Stimulated activated naive B cell treated with anti-CD40 and anti-IgM and Interleukin-4, amounts not matched to agents 10 μg/mL and 1 μg/mL and 100 μg/mL, for 72 hours (primary cell): ENCODE results near the gene TNFRSF1A.
A peak's percentile ranks its signal among the peaks of the same experiment; 100 is the strongest.
"Not testable (repeated sequence)": the region's sequence is repeated elsewhere in the genome, so short reads cannot be mapped to it uniquely, and the experiment has no call there.

Source experiments
- ATAC-seq, 2 donors: fragments of 150-1000 bp; cut with Tn5 transposase; replicated peaks; 2 replicates each; pipeline ENCODE4 v1.10.0; 2021; ENCODE audit warnings: moderate library complexity in 1 of 2
- DNase-seq: peaks from one replicate; pipeline ENCODE4 v3.0.0; 2021
- H3K27ac Mint-ChIP-seq: one replicate; pipeline ENCODE4 v1.8.0; 2022; ENCODE audit warnings: mild to moderate bottlenecking, mixed read lengths
- H3K27me3 Mint-ChIP-seq, 2 donors: one replicate each; pipeline ENCODE4 v1.8.0; 2022; ENCODE audit warnings: mixed read lengths in 2 of 2
- H3K36me3 Mint-ChIP-seq, 2 donors: one replicate each; pipeline ENCODE4 v1.8.0; 2022; ENCODE audit warnings: mixed read lengths in 2 of 2, mild to moderate bottlenecking in 1 of 2
- H3K4me1 Mint-ChIP-seq, 2 donors: one replicate each; pipeline ENCODE4 v1.8.0; 2022; ENCODE audit warnings: mixed read lengths in 2 of 2, mild to moderate bottlenecking in 1 of 2
- H3K4me3 Mint-ChIP-seq, 2 donors: one replicate each; pipeline ENCODE4 v1.8.0; 2022; ENCODE audit warnings: mild to moderate bottlenecking in 2 of 2, mixed read lengths in 2 of 2, moderate library complexity in 1 of 2
- H3K9me3 Mint-ChIP-seq, 2 donors: one replicate each; pipeline ENCODE4 v1.8.0; 2022; ENCODE audit warnings: mixed read lengths in 2 of 2, mild to moderate bottlenecking in 1 of 2

TNFRSF1A gene

DNA sequence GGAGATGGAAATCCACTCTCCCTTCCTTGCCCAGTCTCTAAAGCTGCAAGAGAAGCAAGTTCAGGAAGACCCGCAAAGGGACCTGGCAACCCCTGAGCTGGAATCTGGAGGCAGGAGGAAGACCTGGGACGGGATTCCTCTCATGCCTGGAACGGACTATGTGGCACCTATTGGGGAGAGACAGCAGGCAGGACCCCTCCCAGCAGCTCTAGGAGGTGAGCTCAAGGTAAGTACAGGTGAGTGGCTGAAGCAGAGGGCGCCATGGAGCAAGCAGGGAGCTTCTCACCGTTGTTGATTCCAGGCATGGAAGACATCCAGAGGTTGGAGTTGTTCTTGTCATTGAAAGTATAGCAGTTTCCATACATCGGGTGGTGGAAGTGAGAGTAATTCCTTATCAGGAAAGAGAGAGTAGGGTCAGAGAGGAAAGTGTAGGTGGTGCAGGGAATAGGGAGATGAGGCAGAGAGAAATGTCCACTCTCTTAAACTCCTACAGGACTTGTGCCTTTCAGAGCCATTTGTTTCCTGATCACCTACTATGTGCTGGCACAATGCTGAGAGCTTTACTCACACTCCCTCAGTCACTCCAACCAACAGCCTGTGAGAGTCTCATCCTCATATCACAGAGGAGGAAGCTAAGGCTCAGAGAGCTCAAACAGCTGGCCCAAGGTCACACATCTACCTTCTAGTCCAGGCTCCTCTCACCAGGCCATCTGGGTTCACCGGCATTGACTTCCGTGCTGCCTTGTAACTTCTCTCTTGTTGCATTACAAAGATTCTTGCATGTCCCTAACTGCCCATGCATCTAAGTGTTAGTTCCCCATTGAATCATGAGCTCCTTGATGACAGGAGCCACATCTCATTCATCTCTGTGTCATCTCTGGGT lies 13.9 kb upstream of the TNFRSF1A start:
- ATAC-seq = no peak
- DNase-seq = no peak
- no peak overlapping the region for H3K4me3 Mint-ChIP-seq
- H3K27me3 Mint-ChIP-seq = peaks cover 53 to 74% of the 10 kb centered on the region in 2 donors
- H3K4me1 Mint-ChIP-seq = peaks cover 9% of the 10 kb centered on the region in 2 donors
- H3K27ac Mint-ChIP-seq = no peak overlapping the region
- H3K36me3 Mint-ChIP-seq = no peaks in the 10 kb centered on the region
- no peaks in the 10 kb centered on the region for H3K9me3 Mint-ChIP-seq

DNA sequence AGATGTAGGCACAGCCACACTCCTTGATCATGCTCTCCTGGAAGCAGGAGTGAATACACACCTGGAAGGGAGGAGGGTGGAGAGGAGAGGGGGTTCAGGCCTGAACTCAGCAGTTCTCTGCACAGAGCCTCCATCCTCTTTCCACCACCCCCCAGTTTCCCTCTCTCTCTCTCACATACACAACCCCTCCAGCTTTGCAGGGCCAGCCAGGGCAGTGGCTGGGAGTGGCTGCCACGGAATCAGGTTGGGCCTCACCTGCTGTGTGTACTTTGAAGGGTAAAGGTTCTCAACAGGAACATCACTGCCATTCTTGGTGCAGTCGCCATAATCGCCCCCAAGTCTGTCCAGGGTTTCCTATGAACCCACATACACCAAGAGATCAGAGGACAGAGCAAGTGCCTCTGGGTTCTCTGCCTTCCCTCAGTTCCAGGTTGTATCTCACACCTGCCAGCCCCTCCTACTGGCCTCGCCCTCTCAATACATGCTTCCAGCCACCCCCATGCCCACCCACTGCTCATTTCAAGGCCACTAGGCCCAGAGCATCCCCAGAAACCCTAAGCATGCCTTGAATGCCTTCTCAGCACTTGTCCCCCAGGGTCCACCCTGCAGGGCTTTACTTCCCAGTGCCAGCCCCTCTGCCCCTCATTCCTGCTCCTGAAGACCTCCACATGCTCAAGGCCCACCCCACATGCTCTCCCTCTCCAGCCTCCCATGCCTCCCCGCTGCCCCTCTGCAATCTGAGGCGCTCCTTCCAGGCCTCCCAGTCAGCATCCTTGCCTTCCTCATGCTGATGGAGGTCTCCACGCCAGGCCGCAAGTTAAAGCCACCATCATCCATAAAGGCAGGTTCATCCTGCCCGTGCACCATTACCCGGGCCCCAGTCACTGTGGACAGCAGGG lies 12.9 kb upstream of the TNFRSF1A start:
- H3K4me1 Mint-ChIP-seq = peaks cover 9% of the 10 kb centered on the region in 2 donors
- no peak for ATAC-seq

DNA sequence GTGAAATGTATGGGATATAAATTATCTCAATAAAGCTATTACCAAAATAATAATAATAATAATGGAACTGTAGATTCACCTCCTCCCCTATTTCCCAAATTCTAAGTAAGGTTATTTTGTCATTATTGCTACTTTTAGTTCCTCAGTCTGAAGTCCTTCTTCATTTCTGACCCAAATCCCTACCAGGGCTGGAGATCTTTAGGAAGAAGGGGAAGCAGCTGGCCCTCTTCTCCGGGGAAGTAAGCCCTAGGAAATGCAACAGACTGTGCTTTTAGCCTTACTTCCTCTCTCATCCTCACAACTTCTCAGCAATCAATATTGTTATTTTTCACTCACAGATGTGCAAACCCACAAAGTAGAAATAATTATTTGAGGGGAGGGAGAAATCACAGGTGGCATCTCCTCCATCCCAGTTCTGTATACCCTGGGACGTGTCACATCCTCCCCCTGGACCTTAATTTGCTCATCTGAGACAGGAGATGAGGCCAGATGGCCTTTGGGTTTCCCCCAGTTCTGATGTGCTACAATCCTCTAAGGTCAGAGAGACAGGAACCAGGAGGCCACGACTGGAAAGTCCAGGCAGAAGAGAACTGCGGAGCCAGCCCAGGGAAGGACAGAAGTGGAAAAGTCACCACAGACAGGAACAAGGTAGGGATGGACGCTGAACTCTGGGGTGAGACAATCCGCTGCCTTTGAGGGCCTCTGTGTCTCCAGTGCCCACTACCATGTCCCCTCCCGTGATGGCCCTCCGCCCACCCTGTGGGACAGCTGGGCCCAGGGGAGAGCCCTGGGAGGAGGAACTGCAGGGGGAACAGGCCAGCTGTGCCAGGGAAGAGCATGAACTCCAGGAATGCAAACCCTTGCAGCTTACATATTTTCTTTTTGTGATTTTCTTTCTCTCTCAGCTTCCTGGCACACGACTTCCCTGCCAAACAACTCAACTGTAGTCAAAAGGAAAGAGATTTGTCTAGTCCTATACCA lies 10.6 kb upstream of the TNFRSF1A start:
- no peaks in the 10 kb centered on the region for H3K36me3 Mint-ChIP-seq
- ATAC-seq (peak; percentile 79 to 85), DNase-seq (no peak)
- peaks cover 56 to 65% of the 10 kb centered on the region in 2 donors for H3K27me3 Mint-ChIP-seq
- no peaks in the 10 kb centered on the region for H3K9me3 Mint-ChIP-seq
- no peak overlapping the region for H3K4me3 Mint-ChIP-seq
- no peak overlapping the region for H3K27ac Mint-ChIP-seq
- peaks cover 9% of the 10 kb centered on the region in 2 donors for H3K4me1 Mint-ChIP-seq

More for the DNA sequence above, 12.9 kb upstream of the TNFRSF1A start:
- H3K27ac Mint-ChIP-seq = no peak overlapping the region
- H3K4me3 Mint-ChIP-seq = no peak overlapping the region
- H3K36me3 Mint-ChIP-seq = no peaks in the 10 kb centered on the region
- H3K27me3 Mint-ChIP-seq = peaks cover 44 to 65% of the 10 kb centered on the region in 2 donors
- DNase-seq = no peak
- H3K9me3 Mint-ChIP-seq = no peaks in the 10 kb centered on the region

DNA sequence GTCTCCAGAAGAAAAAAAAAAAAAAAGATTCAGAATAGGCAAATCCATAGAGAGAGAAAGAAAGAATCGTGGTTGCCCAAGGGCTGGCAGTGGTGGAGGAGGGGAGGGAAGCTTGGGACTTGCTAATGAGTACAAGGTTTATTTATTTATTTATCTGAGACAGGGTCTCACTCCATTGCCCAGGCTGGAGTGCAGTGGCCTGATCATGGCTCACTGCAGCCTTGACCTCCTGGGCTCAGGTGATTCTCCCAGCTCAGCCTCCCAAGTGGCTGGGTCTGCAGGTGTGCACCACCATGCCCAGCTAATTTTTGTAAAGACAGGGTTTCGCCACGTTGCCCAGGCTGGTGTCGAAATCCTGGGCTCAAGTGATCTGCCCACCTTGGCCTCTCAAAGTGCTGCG lies 9.7 kb upstream of the TNFRSF1A start:
- peaks cover 9 to 15% of the 10 kb centered on the region in 2 donors for H3K4me1 Mint-ChIP-seq
- ATAC-seq (no peak), DNase-seq (no peak)
- no peak overlapping the region for H3K4me3 Mint-ChIP-seq
- H3K27ac Mint-ChIP-seq = no peak overlapping the region
- H3K27me3 Mint-ChIP-seq = peaks cover 59 to 65% of the 10 kb centered on the region in 2 donors
- H3K36me3 Mint-ChIP-seq = no peaks in the 10 kb centered on the region
- H3K9me3 Mint-ChIP-seq = peaks cover 0 to 2% of the 10 kb centered on the region in 2 donors

DNA sequence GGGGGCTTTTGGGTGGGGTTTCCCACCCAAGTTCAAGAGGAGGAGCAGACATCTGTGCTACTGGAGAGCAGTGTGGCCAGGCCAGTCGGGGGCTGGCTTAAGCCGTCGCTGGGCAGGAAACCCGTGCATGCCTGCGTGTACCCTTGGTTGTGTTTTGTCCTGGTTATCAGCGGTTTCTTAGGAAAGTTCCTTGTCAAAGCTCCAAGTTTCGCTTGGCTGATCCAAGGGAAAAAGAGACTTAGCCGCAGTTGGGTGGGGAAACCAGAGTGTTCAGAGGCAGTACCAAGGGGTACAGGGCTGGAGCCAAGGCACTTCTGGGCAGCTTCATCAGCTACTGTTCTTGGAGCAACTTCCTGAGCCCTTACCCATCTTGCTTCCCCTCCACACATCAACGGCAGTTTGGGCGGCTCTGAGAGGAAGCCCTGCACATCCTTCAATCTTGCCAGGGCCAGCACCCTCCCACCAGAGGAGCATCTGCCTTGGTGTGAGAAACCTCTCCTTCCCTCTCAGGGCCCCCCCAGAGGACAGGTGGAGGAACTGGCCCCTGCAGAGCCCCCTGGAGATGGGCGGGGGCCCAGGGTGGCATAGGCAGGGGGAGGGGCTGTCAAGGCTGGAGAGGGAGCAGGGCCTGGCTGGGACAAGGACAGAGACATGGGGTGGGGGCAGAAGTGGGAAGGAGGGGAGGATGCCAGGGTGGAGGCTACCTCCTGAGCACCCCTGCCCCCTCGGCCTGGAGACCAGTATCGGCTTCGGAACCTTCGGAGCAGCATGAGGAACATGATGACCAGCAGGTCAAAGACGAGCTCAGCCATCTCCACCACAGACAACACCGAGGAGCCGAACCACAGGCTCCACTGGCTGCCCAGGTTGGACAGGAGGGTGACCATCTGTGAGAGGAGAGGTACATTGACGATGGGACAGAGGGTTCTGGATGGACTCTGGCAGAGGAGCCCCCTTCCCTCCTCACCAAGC lies 5.8 kb upstream of the TNFRSF1A start:
- Mint-ChIP-seq H3K27me3 (peaks cover 46 to 48% of the 10 kb centered on the region in 2 donors), H3K9me3 (peaks cover 0 to 2% of the 10 kb centered on the region in 2 donors), H3K27ac (no peak overlapping the region), H3K36me3 (no peaks in the 10 kb centered on the region), H3K4me3 (no peak overlapping the region), H3K4me1 (peaks cover 12 to 24% of the 10 kb centered on the region in 2 donors)
- DNase-seq = no peak
- no peak for ATAC-seq

DNA sequence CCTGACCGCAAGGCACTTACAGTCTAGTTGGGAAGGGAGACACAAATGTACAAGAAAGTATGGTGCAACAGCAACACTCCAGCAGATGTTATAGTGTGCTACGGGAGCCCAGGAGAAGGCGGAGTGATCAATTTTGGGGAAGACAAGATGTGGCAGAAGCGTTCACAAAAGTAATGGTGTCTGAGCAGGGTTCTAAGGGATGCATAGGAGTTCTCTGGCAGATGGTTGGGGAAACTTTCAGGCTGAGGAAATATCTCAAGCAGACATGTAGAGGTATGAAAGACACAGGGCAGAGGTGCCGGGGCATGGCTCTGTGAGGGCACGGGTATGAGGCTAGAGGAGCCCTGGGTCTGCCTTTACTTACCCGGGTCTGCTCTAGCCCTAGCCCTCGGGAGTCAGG lies 5.1 kb upstream of the TNFRSF1A start:
- Mint-ChIP-seq H3K4me3 (no peak overlapping the region), H3K27ac (no peak overlapping the region), H3K4me1 (peaks cover 6 to 17% of the 10 kb centered on the region in 2 donors), H3K27me3 (peaks cover 42 to 44% of the 10 kb centered on the region in 2 donors), H3K36me3 (no peaks in the 10 kb centered on the region), H3K9me3 (peaks cover 0 to 2% of the 10 kb centered on the region in 2 donors)
- ATAC-seq (no peak), DNase-seq (no peak)

DNA sequence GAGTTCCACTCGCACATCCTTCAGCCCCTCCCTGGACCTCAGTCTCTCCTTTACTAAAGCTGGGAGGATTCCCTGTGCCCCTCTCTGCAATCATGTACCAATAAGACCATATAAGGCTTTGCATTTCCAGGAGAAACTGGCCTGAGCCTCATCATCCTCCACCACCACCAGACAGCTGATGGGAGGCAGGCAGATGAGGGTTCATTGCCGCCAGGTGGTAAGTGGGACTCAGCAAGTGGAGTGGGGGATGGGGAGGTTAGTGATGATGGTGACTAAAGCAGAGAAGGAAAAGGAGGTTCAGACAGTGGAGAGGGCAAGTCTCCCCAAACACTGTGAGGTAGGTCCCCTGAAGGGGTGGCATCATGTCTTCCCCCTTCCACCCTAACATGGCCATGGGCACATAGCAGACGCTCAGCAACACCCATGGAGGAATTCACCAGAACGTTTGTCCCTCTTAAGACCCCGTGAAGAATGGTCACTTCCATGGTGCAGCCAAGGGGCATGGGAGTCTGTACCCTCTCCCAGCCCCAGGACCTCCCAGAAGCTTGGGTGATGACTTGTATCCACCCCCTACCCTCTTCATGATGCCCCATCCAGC lies 4.5 kb upstream of the TNFRSF1A start:
- DNase-seq (no peak), ATAC-seq (no peak)
- no peak overlapping the region for H3K4me3 Mint-ChIP-seq
- no peak overlapping the region for H3K27ac Mint-ChIP-seq
- H3K27me3 Mint-ChIP-seq = peaks cover 42 to 44% of the 10 kb centered on the region in 2 donors
- H3K36me3 Mint-ChIP-seq = no peaks in the 10 kb centered on the region
- H3K9me3 Mint-ChIP-seq = peaks cover 0 to 2% of the 10 kb centered on the region in 2 donors
- peaks cover 9 to 17% of the 10 kb centered on the region in 2 donors for H3K4me1 Mint-ChIP-seq

DNA sequence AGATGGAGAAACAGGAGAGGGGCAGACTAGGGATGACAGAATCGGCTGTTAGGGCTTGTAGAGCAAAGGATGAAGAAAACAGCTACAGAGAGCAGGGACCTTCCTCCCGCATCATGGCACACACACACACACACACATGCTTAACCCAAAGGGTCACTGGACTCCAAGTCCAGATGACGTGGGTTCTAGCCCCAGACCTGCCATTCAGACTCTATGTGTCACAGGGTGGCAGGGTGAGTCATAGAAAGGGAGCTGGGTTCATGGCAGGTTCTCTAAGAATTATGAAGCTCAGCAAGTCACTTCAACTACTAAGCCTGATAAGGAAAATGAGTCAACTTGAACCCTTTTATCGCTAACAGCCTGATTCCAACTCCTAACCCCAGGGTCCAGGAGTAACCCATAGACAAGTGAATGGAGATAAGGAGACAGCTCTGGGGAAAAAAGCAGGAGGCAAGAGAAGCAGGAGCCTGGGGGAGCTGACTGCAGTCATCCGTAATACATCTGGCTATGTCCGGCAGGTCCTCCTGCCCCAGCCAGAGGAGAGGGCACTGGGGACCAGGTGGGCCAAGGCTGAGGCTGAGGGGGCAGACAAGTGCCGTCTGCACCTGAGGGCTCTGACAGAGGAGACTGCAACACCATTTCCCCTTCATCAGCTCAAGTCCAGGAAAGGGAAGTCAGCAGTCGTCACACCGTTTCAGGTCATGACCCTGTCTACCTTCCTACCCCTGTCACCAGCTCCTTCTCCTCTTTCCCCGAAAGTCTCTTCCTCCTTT lies 3.6 kb upstream of the TNFRSF1A start:
- peak; percentile 51 for ATAC-seq
- Mint-ChIP-seq H3K4me1 (peaks cover 9 to 17% of the 10 kb centered on the region in 2 donors), H3K27ac (no peak overlapping the region), H3K4me3 (no peak overlapping the region), H3K36me3 (no peaks in the 10 kb centered on the region), H3K27me3 (peaks cover 42 to 44% of the 10 kb centered on the region in 2 donors), H3K9me3 (peaks cover 0 to 2% of the 10 kb centered on the region in 2 donors)
- no peak for DNase-seq

DNA sequence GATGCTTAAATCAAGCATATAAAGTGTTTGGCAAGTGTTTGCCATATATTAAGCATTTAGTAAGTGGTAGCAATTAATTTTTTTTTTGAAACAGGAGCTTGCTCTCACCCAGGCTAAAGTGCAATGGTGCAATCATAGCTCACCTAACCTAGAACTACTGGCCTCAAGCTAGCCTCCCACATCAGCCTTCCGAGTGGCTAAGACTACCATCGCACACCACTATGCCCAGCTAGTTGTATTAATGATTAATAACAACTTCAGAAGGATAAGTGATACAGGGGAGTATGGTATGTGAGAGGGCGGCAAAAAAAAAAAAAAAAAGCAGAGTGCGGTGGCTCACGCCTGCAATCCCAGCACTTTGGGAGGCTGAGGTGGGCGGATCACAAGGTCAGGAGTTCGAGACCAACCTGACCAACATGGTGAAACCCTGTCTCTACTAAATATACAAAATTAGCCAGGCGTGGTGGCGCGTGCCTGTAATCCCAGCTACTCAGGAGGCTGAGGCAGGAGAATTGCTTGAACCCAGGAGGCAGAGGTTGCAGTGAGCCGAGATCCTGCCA lies 2.3 kb upstream of the TNFRSF1A start:
- H3K27me3 Mint-ChIP-seq = peaks cover 40 to 42% of the 10 kb centered on the region in 2 donors
- not testable (repeated sequence) for DNase-seq, ATAC-seq, H3K4me3 Mint-ChIP-seq, H3K27ac Mint-ChIP-seq, H3K36me3 Mint-ChIP-seq, H3K9me3 Mint-ChIP-seq
- peaks cover 9 to 17% of the 10 kb centered on the region in 2 donors for H3K4me1 Mint-ChIP-seq

DNA sequence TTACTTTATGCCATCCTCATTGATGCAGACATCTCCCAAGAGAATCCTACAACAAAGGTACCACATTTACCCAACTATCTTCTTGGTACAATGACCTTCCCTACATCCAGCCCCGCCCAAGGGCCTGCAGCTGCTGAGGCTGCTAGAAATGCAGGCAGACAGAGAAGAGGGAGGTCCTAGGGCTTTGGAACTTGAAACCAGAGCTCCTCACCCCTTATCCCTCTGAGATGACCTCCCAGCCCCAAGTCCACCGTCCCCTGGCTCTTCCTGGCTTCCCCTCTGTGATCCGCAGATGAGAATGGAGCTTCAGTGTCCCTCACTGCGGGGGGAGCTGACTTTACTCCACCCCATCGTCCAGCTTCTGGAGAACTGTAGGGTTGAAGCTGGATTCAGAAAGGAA lies 1.6 kb upstream of the TNFRSF1A start:
- H3K27ac Mint-ChIP-seq = no peak overlapping the region
- peaks cover 9 to 17% of the 10 kb centered on the region in 2 donors for H3K4me1 Mint-ChIP-seq
- no peaks in the 10 kb centered on the region for H3K36me3 Mint-ChIP-seq
- DNase-seq (no peak), ATAC-seq (no peak)
- H3K9me3 Mint-ChIP-seq = peaks cover 0 to 2% of the 10 kb centered on the region in 2 donors
- peaks cover 33 to 36% of the 10 kb centered on the region in 2 donors for H3K27me3 Mint-ChIP-seq
- no peak overlapping the region for H3K4me3 Mint-ChIP-seq

DNA sequence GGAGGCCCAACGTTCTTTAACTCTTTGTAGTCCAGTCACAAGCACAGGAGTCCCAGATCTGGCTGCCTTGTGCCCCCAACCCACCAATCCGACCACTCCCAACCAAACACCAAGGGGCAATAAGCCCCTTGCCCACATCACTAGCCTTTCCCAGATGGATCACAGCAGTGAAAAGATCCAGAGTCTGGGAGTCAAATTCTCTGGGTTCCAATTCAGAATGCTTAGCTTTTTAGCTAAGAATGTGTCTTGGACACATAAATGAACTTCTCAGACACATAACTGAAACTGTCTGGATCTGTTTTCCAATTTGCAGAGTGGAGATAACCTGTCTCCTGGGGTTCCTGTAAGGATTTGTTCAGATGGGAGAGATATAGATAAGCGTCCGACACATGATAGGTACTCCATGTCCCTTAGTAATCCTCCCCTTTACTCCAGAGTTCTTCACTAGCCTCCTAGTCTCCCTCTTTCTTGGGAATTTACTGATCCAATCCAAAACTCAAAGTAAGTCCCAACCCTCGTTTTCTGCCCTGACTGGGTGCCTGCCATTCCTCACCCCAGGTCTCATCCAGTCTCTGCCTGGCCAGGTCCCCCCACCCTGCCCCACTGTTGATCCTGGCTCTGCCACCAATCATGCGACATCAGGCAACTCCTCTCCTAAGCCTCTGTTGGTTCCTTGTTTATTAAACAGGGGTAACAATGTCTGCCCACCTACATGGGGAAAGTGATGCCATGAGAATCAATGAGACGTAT lies 439 bp upstream of the TNFRSF1A start:
- DNase-seq (no peak), ATAC-seq (no peak)
- Mint-ChIP-seq H3K4me3 (no peak overlapping the region), H3K9me3 (peaks cover 0 to 2% of the 10 kb centered on the region in 2 donors), H3K27me3 (peaks cover 24% of the 10 kb centered on the region in 2 donors), H3K4me1 (peaks cover 9 to 15% of the 10 kb centered on the region in 2 donors), H3K27ac (no peak overlapping the region), H3K36me3 (no peaks in the 10 kb centered on the region)
